IPS-18c (cell line): ENCODE results near the gene COL1A1.

Source experiments
- H3K4me3 ChIP-seq: 2 replicates; pipeline ENCODE4 v1.7.0; 2013; ENCODE audit warnings: low read depth, mild to moderate bottlenecking, low read length, moderate library complexity; ENCODE audit not compliant: insufficient read depth
- H3K9me3 ChIP-seq: one replicate; pipeline ENCODE4 v1.6.1; 2013; ENCODE audit warnings: mild to moderate bottlenecking, low read length, moderate library complexity; ENCODE audit not compliant: control insufficient read depth, insufficient read depth

Gene COL1A1

DNA sequence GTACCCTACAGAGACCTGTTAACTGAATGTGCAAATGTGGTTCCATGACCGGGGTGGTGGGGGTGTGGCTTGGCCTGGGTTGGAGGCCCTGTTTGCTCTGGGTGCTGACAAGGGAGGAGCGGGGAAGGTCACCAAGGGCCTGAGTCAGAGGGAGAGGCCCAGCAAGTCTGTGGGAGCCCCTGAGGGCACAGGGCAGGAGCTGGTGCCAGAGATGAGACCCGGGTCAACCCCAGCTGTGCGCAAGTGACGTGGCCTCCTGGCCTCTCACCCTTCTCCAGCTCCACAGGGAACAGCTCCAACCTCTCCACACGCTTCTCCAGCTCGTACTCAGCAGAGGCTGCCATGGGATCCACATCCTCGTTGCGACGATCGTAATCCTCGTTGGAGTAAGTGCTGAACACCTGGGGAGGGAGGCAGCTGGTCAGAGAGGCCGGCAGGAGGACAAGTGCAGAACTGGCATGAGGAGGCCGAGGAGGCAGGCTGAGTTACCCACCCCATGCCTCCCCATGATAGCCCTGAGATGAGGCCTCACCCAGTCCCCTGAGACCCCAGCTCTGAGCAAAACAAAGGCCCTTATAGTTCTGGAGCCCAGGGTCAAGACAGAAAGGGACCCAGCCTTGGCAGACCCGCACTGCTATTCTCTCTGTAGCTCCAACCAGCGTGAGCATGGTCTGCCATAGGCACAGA is 56.4 kb downstream of the COL1A1 start:
- Histone ChIP-seq H3K9me3 (peaks cover 2% of the 10 kb centered on the region), H3K4me3 (no peak overlapping the region)

DNA sequence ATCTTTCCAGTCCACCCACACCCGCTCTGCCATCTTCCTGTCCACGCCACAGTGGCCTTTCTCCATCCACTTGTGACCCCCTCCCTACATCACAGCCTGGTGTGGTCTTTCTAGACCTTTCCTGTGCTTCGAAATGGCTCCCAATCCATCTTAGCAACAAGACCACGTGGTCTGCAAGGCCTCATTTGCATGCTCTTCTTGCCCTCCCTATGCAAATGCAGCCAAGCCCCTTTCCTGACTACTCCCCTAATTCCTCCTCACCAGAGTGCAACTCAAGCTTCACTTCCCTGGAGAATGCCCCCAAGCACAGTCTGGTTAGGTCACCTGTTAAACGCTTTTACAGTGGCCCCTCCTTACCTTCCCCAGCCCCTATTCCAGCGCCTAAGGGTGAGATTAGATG is 57.1 kb downstream of the COL1A1 start:
- Histone ChIP-seq H3K4me3 (no peak overlapping the region), H3K9me3 (peaks cover 2% of the 10 kb centered on the region)

GRCh38 chr17:50143461-50144176 is 57.8 kb downstream of the COL1A1 start:
- H3K9me3 ChIP-seq: peaks cover 2% of the 10 kb centered on the region
- H3K4me3 ChIP-seq: no peak overlapping the region

DNA sequence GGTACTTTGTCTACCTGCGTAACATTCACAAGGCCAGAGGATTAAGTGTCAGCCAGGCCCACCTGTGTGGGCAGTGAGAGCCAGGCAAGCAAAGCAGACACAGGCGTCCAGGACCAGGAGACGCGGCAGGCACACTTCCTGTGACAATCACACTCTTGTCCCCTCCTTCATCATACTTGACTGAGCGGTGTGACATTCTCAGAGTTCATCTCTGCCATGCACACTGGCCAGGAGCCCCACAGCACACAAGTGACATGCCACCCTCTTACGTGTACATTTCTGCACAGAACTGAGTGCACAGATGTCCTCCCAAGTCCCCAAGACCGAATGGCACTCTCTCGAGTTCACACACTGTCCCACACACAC is 59.7 kb downstream of the COL1A1 start:
- H3K4me3 ChIP-seq: no peak overlapping the region
- peaks cover 2% of the 10 kb centered on the region for H3K9me3 ChIP-seq

GRCh38 chr17:50141026-50141744 is 60.2 kb downstream of the COL1A1 start:
- H3K9me3 ChIP-seq: peaks cover 2% of the 10 kb centered on the region
- no peak overlapping the region for H3K4me3 ChIP-seq

- H3K9me3 ChIP-seq: peaks cover 2% of the 10 kb centered on the region
- H3K4me3 ChIP-seq: no peak overlapping the region; the same call in 1 of the 2 replicates
Measured at GRCh38 chr17:50139950-50140885, 61.2 kb downstream of the COL1A1 start.

DNA sequence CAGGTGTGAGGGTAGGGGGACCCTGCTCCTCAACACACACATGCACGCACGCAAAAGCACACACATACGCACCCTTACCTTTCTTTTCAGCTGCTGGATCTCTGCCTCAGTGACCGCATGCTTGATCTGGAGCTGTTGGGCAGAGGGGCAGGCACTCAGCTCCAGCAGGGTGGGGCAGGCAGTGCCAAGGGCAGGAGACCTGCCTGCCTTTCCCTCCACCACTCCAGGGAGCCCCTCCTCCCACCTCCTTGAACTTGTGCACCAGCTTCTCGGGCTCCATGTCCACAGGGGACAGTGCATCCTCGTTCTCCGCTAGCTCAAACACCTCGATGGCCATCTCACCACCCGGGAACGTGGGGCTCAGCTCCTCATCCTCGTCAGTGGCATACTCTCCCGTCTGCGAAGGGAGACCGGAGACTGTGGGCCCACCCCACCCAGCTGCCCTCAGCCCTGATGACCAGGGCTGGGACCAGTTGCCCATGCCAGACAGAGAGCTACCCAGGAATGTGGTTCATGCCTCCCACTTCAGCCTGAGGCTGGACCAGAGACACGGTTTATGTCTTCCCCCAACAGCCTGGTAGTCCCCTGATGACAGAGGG is 62.1 kb downstream of the COL1A1 start:
- no peak overlapping the region for H3K4me3 ChIP-seq

GRCh38 chr17:50137042-50137441 is 64.4 kb downstream of the COL1A1 start:
- H3K9me3 ChIP-seq: peaks cover 2% of the 10 kb centered on the region
- no peak overlapping the region for H3K4me3 ChIP-seq

More for the DNA sequence above, 62.1 kb downstream of the COL1A1 start:
- peaks cover 2% of the 10 kb centered on the region for H3K9me3 ChIP-seq

DNA sequence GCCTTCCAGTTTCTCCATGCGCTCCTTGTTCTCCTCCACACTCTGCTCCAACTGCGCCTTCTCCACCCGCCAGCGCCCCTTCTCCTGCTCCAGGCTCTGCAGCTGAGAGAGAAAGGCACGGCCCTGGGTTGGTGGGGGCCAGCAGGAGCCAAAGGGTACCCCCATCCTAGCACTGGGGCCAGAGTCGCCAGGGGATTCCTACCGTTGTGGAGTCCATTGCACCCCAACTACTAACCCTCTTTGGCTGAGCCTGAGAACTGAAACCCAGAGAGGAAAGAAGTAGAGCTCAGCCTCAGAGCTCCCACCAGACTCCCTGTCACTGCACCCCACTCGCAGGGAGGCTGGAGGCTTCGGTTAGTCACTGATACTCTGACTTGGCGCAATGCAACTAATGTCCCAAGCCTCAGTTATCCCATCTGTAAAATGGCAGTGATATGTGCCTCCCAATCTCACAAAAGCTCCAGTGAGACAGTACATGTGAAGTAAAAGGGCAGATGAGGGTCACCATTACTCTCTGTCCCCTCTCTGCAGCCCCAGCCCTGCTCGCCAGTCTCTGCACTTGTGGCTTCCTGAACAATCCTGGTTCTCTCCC is 65.2 kb downstream of the COL1A1 start:
- Histone ChIP-seq H3K4me3 (no peak overlapping the region), H3K9me3 (peaks cover 2% of the 10 kb centered on the region)

GRCh38 chr17:50135316-50136095 is 65.9 kb downstream of the COL1A1 start:
- H3K4me3 ChIP-seq: no peak overlapping the region
- H3K9me3 ChIP-seq: peaks cover 2% of the 10 kb centered on the region

DNA sequence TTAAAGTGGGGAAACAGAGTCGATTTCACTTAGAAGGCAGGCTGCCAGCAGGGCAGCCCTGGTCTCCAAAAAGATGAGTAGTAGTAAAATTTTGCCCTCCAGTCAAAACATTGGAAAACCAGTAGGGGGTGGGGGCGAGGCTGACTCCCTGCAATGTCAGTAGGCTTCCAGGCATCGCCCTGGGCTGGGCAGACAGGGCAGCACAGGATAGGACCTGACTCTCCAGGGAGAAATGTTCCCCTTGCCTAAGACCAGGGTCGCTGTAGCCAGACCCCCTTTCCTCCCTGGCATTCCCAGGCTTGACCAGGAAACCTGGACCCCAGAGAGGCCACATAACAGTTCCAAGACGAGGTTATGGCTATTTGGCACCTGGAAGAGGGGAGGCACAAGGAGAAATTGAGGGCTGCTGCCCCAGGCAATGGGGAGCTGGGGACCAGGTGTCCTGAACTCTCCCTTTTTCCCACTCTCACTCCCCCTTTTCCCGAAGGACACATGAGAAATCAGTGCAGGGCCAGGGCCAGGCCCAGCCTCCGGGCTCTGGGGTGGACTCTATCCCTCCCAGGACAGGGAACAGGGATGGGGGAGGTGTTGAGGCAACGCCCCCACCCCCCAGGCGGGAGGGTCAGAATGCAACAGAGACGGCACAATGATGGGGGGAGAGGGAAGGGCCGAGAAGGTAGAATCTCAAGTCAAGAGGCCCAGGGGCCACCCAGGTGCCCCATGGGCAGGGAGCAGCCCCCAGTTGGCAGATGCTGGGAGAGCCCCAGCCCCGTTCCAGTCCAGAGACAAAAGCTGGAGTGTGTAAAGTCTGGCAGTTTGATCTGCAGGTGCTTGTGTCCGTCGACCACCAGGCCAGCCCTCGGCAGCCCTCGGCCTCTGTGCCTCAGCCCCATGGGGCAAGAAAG is 67.0 kb downstream of the COL1A1 start:
- Histone ChIP-seq H3K9me3 (no peaks in the 10 kb centered on the region), H3K4me3 (no peak overlapping the region)

DNA sequence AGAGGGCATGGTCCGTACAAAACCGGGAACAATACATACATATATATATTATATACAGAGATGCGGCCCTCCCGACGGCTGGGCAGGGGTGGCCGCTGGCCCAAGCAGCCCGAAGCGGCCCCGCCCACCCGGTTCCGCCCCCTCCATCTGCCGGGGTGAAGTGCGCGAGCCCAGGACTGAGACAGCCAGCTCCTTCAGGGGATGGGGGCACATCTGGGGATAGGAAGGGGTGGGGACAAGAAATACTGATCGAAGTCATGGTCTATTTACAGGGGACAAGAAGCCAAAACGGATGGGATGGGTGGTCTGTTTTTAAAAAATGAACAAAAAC is 67.7 kb downstream of the COL1A1 start:
- Histone ChIP-seq H3K9me3 (no peaks in the 10 kb centered on the region), H3K4me3 (no peak overlapping the region)
